NCI-H526 (cell line): ENCODE results near the gene MBP.
A peak's percentile ranks its signal among the peaks of the same experiment; 100 is the strongest.

Source experiments
- DNase-seq, 2 experiments: peaks; one replicate each; lab custom pipeline; 2025; lab: John Stamatoyannopoulos, UW

MBP gene

DNA sequence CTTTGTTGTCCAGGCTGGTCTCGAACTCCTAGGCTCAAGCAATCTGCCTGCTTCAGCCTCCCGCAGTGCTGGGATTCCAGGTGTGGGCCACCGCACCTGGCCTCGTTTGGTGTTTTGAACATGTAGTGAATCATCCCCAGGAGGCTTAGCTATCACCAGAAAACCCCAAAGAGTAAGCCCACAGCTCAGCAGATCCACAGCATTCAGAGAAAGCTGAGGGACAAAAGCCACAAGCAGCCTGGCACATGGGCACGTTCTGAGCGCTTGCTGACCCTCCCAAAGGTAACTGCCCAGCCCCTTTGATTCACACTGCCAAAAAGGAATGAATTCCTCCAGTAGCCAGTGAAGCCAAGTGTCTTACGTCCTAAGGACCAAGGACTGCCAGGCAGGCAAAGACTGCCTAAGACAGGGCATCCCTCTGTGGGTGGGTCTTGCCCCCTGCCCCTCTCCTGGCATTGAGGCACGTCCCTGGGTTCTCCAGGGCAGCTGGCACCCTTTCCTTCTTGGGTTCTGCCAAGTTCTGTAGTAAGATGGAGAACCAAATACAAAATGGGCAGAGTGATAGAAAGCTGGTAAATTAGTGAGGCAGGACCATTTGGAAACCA is 31.7 kb downstream of the MBP start:
- no peak for DNase-seq

GRCh38 chr18:77099485-77100370 is 32.9 kb downstream of the MBP start:
- no peak for DNase-seq

DNA sequence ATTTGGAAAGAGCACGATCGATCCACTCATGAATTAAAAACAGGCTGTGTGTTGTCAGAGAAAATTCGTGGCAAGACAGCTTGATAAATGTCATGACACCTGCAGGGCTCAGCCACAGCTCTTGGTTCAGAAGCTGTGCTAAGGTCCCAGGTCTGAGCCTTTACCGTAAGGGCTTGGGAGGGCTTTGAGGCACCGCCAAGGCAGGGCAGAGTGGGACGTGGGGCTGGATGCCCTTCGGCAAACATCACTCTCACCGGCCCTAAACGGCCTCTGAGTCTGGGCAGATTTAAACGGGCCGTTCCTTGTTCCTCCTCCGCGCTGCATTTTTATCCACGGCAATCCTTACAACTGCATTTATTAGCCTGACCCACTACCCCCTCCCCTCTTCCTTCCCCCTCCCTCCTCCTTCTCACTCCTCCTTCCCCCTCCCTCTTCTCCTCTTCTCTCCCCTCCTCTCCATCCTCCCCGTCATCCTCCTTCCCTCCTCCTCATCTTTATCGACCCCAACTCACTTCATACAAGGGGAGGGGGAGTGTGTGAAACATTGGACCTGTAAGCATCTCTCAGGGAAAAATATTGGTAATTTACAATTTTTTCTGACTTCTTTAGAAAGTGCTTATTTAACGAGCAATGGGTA is 33.9 kb downstream of the MBP start:
- peak in 1 of 2 experiments; percentile 13 for DNase-seq

DNA sequence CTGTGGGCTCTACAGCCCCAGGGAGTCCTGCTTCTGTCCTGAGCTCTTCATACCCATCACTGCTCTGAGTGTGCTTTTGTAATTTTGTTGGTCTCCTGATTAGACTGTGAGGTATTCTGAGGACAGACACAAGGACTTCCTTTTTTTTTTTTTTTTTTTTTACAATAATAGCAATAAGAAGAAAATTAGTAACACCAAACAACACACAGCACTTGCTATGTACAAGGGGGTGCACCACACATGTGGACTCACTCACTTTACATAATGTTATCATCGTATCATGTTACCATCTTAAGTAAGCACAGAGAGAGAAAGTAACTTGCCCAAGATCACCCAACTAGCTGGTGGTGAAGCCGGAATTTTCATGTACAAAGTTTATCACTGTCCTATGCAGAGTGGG is 34.6 kb downstream of the MBP start:
- DNase-seq: no peak

GRCh38 chr18:77096936-77097886 is 35.4 kb downstream of the MBP start:
- no peak for DNase-seq

DNA sequence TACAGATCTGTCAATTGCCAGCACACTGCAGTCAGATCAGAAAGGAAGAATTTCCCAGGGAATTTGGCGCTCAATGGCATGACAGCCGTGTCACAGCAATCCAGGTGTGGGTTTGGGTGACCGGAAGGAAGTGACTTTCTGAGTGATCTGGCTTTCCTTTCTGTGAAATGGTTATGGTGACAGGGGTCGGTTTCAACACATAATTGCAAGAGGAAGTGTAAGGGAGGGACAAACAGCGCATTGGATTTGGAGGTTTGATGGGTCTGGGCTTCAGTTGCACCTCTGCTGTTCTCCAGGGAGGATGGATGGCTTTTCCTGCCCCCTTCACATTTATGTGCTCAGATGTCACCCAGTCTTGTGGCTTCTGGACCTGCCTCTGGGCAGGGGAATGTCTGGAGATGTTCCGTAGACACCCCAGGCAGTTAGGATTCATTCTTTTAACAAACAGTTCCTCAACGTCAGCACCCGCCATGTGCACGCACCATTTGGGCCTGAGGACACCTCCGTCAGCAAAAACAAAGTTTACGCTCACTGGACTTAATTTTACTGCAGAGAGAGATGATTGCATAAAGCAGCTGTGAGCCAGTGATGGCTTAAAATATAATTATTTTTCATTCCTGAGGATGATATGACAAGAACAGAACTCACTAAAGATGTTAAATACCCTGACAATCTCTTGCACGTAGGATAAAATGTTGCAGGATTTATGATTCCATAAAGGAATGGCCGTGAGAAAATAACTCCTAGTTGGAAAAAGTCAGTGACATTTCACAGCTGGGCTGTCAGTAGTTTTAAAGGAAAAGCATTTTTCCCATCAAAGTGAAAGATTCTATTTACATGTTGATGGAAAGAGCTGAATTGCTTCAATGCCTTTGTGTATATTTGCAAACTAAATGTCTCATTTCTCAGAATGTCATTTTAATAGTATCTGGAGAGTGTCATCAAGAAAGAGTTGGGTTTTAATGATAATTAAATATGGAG is 36.9 kb downstream of the MBP start:
- DNase-seq: no peak

GRCh38 chr18:77093586-77093985 is 39.0 kb downstream of the MBP start:
- no peak for DNase-seq

GRCh38 chr18:77093067-77093430 is 39.5 kb downstream of the MBP start:
- DNase-seq: no peak

GRCh38 chr18:77092104-77093066 is 40.2 kb downstream of the MBP start:
- DNase-seq: no peak

GRCh38 chr18:77091366-77091765 is 41.2 kb downstream of the MBP start:
- no peak for DNase-seq

DNA sequence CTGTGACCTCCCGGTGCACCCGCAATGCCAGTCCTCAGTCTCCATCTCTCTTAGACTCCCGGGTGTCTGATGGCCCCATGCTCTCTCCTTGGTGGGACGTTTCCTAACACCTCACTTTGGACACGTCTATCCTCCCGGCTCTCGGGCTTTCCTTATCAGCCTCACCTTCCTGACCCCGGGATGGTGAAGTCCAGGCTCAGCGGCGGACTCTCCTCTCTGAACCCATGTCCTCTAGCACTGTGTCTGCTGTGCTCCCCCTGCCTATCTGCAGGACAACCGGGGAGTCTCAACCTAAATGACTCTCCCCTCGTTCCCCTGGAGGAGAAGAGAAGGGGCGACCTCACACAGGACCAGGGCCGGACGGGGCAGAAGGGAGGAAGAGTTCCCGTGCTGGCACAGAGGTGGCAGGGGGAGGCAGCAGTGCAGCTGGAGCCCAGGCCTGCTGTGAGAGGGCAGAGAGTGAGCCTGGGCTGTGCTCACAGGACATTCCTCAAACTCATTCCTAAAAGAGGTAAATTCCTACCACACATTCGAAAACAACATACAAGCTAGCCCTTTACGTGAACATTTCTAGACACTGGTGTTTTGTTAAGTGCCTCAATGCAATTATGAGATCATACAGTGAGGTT is 41.9 kb downstream of the MBP start:
- no peak for DNase-seq

DNA sequence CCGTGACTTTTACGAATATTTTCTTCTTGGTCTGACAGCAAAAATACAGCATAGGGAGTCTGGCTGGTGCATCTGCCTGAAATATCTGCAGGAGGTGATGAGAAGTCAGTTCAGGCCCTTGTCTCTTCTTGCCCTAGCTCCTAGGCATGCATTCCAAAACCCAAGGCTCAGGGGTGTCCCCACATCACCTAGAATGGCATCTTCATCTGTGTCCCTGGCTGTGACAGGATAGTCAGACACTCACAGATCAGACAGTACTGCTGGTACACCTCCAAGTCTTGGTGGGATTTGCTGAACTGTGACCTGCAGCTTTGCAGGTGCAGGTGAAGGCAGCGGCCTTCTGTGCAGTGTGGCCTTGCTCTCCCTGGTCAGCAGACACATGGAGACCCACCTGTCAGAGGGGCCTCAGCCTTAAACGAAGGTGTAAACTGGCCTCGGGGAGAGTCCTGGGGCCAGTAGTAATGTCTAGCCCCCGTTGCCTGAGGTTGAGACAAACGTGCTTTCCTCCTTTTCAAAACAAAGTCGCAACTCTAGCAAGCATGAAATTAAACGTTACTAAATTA is 42.8 kb downstream of the MBP start:
- DNase-seq: no peak

DNA sequence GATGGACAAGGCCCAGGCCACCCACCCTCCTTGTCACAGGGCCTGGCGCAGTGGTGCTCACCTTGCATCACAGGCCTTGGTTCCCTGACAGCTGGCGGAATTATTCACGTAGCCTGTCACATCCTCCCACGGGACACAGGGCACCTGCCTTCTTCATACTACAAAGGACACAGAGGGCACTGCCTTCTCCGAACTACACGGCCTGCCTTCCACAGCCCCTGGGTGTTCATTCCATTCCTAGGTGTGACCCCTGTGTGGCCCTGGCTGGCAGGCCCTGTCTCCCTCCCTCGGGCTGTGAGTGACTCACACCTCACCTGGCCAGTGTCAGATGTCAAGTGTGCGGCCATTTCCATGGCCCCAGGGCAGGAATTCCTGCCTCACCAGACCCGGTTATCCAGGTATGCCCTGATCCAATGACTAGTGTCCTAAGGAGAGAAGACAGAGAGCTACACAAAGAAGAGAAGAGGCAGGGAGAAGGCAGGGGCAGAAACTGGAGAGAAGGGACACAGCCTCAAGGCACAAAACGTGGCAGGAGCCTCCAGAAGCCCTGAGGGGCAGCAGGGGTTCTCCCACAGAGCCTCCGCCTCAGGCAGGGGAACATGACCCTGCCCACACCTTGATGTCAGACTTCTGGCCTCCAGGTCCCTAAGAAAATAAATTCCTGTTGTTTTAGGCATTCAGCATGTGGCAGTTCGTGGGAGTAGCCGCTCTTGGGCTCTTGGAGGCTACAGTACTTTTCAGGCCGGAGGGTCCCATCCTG is 43.4 kb downstream of the MBP start:
- no peak for DNase-seq

DNA sequence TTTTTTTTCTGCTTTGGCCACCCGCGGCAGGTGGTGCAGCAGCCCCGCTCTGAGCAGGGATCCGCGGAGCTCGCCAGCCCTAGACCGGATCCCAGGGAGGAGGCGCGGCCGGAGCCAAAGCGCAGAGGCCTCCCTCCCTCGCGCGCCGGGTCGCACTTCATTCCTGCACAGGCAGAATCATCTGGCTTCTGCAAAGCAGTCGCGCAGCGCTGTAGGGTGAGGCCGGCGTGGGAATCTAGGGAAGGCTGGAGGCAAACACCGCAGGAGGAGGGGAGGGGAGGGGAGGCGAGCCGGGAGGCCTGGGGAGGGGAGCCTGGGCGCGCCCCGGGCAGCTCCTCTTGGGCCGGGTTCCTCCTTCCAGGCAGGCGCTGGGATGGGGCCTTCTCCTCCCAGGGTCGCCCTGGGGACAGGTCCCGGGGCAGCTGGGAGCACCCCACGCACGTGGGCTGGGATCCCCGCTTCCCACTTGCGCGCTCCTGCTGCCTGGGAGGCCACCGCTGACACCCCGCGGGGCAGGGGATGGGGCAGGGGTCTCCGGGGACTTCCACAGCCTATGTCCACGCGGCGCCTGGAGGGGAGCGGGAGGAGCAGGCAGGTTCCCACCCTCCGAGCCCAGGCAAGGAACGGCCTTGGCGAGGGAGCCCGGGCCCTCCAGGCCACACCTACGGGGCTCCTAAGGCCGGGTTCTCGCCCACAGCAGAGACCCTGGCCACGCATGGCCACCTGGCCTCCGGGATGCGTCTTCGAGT is 45.0 kb downstream of the MBP start:
- peak in 1 of 2 experiments; percentile 59 for DNase-seq

DNA sequence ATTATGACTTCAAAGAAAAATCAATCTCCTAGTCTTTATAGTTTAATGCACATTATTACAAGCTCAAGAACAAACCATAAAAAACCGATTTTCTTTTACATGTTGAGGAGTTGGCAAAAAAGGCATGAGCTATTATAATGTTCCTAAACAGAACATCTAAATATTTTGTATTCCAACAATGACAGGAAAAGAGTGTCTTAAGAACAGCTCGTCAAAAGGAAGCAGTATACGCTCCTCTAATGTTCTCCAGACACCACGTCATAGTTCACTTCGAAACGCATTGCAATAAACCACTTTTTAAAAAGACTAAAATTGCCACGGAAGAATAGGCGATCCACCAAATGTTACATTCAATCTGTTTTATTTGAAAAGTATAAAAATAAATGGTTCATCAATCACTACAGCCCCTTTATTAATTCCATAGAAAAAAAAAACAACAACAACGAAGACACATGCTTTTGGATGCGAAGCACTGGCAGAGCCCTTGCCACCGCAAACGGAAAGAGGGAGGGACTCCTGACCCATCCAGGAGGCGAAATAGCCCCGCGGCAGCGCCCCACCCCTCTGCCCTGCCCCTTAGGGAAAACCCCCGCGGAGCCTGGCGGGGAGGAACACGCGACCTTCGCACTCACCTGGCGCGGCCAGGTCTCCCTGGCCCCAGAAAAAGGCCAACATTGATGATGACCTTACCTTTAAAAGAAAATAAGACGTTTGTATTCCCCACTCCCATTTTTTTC is 45.8 kb downstream of the MBP start:
- peak in 1 of 2 experiments; percentile 33 for DNase-seq

GRCh38 chr18:77086034-77086433 is 46.5 kb downstream of the MBP start:
- no peak for DNase-seq

DNA sequence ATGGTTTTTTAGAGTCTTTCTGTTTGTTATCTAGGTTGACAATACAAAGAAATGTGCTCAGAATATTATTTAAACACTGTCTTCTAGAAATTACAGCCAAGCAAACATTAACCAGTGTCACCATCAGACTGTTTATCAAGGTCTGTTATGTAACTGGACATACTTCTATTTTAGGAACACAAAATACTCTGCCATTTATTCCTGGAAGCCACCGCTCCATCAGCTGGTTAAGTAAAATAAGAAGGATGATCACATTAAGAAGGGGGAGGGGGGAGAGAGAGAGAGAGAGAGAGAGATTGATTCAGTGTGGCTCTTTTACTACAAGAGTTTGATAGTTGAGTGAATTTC is 47.9 kb downstream of the MBP start:
- no peak for DNase-seq
